Smooth muscle cell of bladder (primary cell): Measurements from ENCODE around the gene UVRAG. TPM values are rescaled to one million over a fixed set of nuclear protein-coding genes. Genes with fewer than 3 reads are reported as not detected.

ENCODE experiments used
- total RNA-seq: library from RNA; depleted of rRNA; stranded (reverse); fragments of >200 nt; gene quantifications from 2 replicates; pipeline ENCODE4 v1.2.3, GENCODE V29; 2014

The UVRAG gene
- total RNA-seq = 16.2 and 17.9 TPM in 2 replicates

GRCh38 chr11:75814677-75815344 is at the start of gene UVRAG:
UVRAG (plus strand) TSS chr11:75815210; CDS start chr11:75815408, 198 bp downstream.

GRCh38 chr11:75768112-75768908 is 46.7 kb upstream of the UVRAG start, which contains the start of gene DGAT2:
DGAT2 (plus strand) TSS chr11:75768778; CDS start chr11:75768992, 214 bp downstream.

Other genes starting within 250 kb of the UVRAG start
- 1.4 and 1.8 TPM in 2 replicates for gene MAP6, start 146.2 kb upstream of the UVRAG start, total RNA-seq
- gene MOGAT2, start 97.4 kb upstream of the UVRAG start, total RNA-seq = not detected in 2 replicates
- 4.4 and 4.8 TPM in 2 replicates for gene DGAT2, start 46.4 kb upstream of the UVRAG start, total RNA-seq